Right cardiac atrium (tissue), 5 donors: ENCODE results near the gene HIP1. TPM values are rescaled to one million over a fixed set of nuclear protein-coding genes. Genes with fewer than 3 reads are reported as not detected.
A peak's percentile ranks its signal among the peaks of the same experiment; 100 is the strongest.

Experiments used
- ATAC-seq, 2 donors: fragments of 200-7000 bp; cut with Tn5 transposase; one replicate each; pipeline versions ENCODE4 v1.8.0 to v1.9.1; 2020; ENCODE audit warnings: moderate library complexity in 2 of 2, mild to moderate bottlenecking in 1 of 2
- DNase-seq, 3 donors: peaks; one replicate each; pipeline ENCODE4 v3.0.0-alpha.2; 2020
- H3K27ac ChIP-seq: one replicate; pipeline ENCODE4 v1.5.1; 2013; ENCODE audit warnings: mild to moderate bottlenecking, low read length, control low read depth, moderate library complexity
- H3K27me3 ChIP-seq: one replicate; pipeline ENCODE4 v1.6.1; 2013; ENCODE audit not compliant: control insufficient read depth, insufficient read depth
- H3K4me1 ChIP-seq: one replicate; pipeline ENCODE4 v1.6.1; 2013; ENCODE audit warnings: low read length; ENCODE audit not compliant: control insufficient read depth, insufficient read depth
- H3K4me3 ChIP-seq: one replicate; pipeline ENCODE4 v1.5.1; 2013; ENCODE audit warnings: low read length, control low read depth
- H3K9me3 ChIP-seq: one replicate; pipeline ENCODE4 v1.6.1; 2013; ENCODE audit warnings: low read length; ENCODE audit not compliant: control insufficient read depth
- WGBS: extraction: QIAGEN DNeasy Blood & Tissue Kit; methylation state at CpG from one replicate; pipeline ENCODE4 v1.1.7; 2013; 5-methylcytosine and 5-hydroxymethylcytosine counted together
- intact Hi-C, 4 donors: fragments of 100-400 bp; cut with DNase I; formaldehyde crosslinking; loops; one replicate each; pipeline versions ENCODE4 v1.11.0 to v1.14.0; 2022 to 2023
- polyA plus RNA-seq: library from polyadenylated mRNA; stranded (reverse); fragments of 200-250 nt; gene quantifications from one replicate; pipeline ENCODE4 v1.2.3, GENCODE V29; 2013
- total RNA-seq, 4 donors: library from RNA; stranded (reverse); fragmentation: NEBNext Ultra II Directional; extraction: Animal tissue kit (Norgen Biotek cat#: 25700); gene quantifications; one replicate each; pipeline ENCODE4 v1.2.1, GENCODE V29; 2021
- donor health status: healthy with polysubstance abuse.
- donor health status: DM: no; HTN: yes; CAD: no.
- donor health status: DM: no; HTN: no; CAD: no.
- donor health status: DM: no; HTN: yes; CAD: no; lungs with severe emphysema.
- donor health status: DM: yes; HTN: yes; CAD: no.

HIP1 gene
- total and polyA plus RNA-seq, 5 donors = 5.6 to 15.0 (median 12.3) TPM

DNA sequence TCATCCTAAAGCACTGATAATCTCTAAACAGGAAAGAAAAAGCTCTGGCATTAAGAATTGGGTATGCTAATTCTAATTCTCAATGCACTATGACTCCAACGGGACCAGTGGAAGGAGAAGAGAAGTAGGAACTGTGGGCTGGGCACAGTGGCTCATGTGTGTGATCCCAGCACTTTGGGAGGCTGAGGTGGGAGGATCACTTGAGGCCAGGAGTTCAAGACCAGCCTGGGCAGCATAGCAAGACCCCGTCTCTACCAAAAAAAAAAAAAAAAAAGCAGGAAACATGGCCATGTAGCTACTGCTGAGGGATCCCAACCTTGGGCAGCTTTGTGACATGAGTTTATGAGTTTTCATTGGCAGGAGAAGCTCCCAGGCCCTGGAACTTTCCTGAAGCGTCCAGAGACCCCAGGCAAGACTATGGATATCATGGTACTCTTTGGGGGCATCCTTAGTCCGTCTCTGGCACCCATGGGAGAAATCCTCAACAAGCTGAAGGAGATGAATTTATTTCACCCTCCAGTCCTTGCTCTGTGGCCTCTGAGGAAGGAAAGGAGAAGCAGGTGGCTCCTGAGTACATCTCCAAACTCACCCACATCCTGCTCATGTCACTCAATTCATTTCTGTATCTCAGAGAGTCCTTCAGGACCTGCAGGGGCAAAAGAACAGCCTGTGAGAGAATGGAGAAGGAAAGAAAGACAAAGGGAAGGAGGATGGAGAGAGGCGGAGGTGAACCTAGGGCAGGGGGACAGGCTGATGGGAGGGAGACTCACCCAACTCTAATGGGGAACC lies 147.1 kb downstream of the HIP1 start:
- intact Hi-C loops = no loop called here
- H3K9me3 ChIP-seq = no peaks in the 10 kb centered on the region

DNA sequence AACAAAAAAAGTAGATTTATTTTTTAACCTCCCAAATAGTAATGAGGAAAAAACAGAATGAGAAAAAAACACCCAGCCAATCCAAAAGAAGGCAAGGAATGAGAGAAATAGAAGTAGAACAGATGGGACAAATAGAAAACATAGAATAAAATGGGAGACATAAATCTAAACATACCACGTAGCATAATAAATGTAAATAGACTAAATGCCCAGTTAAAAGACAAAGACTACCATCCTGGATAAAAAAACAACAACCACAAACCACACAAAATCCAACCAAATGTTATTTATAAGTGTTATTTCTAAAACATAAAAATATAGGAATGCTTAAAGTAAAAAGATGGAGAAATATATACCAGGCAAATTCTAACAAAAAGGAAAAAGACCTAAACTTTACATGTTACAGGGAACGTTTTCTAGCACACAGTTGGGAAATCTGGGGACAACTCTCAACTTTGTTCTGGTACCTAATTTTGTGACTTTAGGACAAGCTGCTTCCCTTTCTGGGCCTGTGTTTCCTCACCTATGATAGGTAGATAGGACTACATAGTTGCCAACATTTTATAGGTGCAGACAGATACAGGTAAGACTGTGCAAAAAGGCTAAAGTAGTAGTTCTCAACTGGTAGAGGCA lies 148.3 kb downstream of the HIP1 start:
- no peak overlapping the region for H3K27ac ChIP-seq
- no peaks in the 10 kb centered on the region for H3K9me3 ChIP-seq
- H3K4me1 ChIP-seq = no peaks in the 10 kb centered on the region
- DNase-seq (no peak), ATAC-seq (no peak)
- no peak overlapping the region for H3K4me3 ChIP-seq
- 97% methylated on average over 2 of the region's 2 CpGs for WGBS
- no peaks in the 10 kb centered on the region for H3K27me3 ChIP-seq
- intact Hi-C loops = no loop called here

More for the DNA sequence above, 147.1 kb downstream of the HIP1 start:
- H3K4me1 ChIP-seq = no peaks in the 10 kb centered on the region
- DNase-seq (no peak), ATAC-seq (no peak)
- WGBS = 96% methylated on average over 5 of the region's 5 CpGs
- H3K27ac ChIP-seq = no peak overlapping the region
- no peaks in the 10 kb centered on the region for H3K27me3 ChIP-seq
- H3K4me3 ChIP-seq = no peak overlapping the region

DNA sequence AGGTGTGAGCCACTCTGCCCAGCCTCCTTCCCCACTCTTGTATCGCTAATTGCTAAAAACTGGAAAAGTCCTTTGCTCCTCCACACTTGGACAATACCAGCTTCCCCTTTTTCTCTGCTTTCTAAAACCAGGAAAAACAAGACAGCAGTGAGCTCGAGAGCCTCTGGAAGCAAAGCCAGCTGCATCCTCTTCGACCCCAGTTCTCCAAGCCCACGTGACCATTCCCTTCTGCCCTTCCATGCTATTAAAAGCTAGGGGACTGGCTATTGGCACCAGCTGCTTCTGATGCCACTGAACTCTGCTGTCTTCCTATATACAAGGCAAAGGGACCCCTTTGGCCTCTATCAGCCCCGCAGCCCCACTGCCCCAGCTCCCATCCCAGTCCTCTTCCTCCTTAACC lies 154.4 kb downstream of the HIP1 start:
- no peak for DNase-seq
- no peaks in the 10 kb centered on the region for H3K4me1 ChIP-seq
- no peaks in the 10 kb centered on the region for H3K27me3 ChIP-seq
- H3K27ac ChIP-seq = no peak overlapping the region
- intact Hi-C loops = no loop called here
- WGBS = 78% methylated on average over 5 of the region's 5 CpGs
- no peak for ATAC-seq
- H3K9me3 ChIP-seq = no peaks in the 10 kb centered on the region
- H3K4me3 ChIP-seq = no peak overlapping the region

DNA sequence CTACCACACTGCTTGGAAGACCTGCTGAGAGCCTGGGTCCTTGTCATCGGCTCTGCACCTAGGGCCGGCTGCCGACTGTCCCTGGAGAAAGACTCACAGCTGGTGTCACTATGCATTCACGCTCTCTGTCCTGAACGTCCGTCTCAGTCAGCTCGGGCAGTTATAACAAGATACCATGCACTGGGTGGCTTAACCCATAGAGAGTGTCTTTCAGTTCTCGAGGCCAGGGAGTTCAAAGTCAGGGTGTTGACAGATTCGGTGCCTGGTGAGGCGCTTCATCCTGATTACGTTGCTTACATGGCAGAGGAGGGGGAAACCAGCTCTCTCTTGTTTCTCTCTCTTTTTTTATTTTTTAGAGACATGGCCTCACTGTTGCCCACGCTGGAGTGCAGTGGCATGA lies 155.5 kb downstream of the HIP1 start:
- Histone ChIP-seq H3K27me3 (no peaks in the 10 kb centered on the region), H3K4me3 (no peak overlapping the region), H3K9me3 (no peaks in the 10 kb centered on the region), H3K27ac (no peak overlapping the region), H3K4me1 (no peaks in the 10 kb centered on the region)
- WGBS = 60% methylated on average over 12 of the region's 12 CpGs
- ATAC-seq (no peak), DNase-seq (no peak)
- intact Hi-C loops = no loop called here

DNA sequence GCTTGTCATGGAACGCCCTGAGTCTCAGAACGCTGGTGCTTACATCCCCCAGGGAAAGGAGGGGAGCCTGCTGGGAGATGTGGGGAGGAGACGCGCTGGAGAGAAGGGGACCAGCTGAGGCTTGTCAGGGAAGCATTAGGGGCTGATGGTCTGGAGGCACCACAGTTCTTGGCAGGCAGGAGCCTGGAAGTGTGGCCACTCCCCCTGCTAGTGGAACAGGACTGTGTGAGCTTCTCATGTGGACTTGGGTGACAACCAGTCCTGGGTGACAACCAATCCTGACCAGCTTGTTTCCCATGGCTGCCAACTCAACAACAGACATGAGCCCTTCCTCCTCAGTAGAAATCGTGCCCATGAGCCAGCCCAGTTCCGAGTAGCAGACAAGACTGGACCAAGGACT lies 158.8 kb downstream of the HIP1 start:
- ATAC-seq = peak in 1 of 2 donors; percentile 45

DNA sequence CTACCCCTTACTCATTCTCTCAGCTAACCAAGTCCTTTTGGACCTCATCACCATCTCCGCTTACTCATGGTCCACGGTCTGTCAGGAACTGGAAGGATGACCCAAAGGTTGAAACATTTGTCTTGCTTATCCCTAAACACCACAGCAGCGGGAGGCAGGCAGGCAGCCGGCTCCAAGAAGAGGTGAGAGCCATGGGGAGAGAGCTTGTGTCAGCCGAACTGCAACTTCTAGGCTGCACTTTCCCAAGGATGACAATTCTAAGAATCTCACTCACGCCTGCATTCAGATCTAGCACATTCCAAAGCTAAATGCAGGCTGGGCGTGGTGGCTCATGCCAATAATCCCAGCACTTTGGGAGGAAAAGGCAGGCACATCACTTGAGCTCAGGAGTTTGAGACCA lies 160.7 kb downstream of the HIP1 start:
- 76% methylated on average over 7 of the region's 7 CpGs for WGBS
- ATAC-seq (no peak), DNase-seq (no peak)
- no peaks in the 10 kb centered on the region for H3K4me1 ChIP-seq
- no peak overlapping the region for H3K4me3 ChIP-seq
- intact Hi-C loops = no loop called here
- no peaks in the 10 kb centered on the region for H3K27me3 ChIP-seq
- H3K9me3 ChIP-seq = no peaks in the 10 kb centered on the region
- no peak overlapping the region for H3K27ac ChIP-seq

More for the DNA sequence above, 158.8 kb downstream of the HIP1 start:
- intact Hi-C loops = no loop called here
- Histone ChIP-seq H3K9me3 (no peaks in the 10 kb centered on the region), H3K4me1 (no peaks in the 10 kb centered on the region), H3K4me3 (no peak overlapping the region), H3K27me3 (no peaks in the 10 kb centered on the region), H3K27ac (no peak overlapping the region)
- 64% methylated on average over 6 of the region's 6 CpGs for WGBS
- no peak for DNase-seq

DNA sequence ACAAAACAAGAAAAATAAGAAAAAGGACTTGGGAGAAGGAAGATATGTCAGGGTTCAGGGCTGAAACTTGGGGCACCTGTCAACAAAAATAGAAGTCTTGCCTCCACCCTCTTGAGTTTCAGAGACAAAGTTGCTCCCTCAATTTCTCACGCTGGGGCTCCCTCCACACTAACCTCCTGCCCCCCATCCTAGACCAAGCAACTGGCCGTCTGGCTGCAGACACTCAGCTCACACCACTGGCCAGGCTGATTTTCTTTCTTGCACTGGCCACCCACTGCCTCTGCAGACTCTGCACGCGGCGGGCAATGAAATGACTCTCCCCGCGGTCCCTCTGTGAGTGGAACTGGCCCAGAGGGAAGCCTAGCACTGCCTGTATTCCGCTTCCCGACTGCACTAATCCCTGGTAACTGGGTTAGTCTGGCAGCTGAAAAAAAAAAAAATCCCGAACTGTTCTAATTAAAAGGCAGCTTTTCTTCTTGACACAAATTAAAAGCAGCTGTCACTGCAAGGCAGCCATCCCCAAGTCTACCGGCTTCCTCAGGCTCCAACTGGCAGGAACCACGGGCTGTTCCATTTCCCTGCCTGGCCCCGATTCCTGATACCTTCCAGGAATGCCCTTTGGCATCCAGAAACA lies 163.1 kb downstream of the HIP1 start:
- 87% methylated on average over 13 of the region's 13 CpGs for WGBS
- intact Hi-C loops = no loop called here
- no peak for DNase-seq
- Histone ChIP-seq H3K4me1 (no peaks in the 10 kb centered on the region), H3K4me3 (no peak overlapping the region), H3K27ac (no peak overlapping the region), H3K27me3 (no peaks in the 10 kb centered on the region), H3K9me3 (no peaks in the 10 kb centered on the region)
- no peak for ATAC-seq

DNA sequence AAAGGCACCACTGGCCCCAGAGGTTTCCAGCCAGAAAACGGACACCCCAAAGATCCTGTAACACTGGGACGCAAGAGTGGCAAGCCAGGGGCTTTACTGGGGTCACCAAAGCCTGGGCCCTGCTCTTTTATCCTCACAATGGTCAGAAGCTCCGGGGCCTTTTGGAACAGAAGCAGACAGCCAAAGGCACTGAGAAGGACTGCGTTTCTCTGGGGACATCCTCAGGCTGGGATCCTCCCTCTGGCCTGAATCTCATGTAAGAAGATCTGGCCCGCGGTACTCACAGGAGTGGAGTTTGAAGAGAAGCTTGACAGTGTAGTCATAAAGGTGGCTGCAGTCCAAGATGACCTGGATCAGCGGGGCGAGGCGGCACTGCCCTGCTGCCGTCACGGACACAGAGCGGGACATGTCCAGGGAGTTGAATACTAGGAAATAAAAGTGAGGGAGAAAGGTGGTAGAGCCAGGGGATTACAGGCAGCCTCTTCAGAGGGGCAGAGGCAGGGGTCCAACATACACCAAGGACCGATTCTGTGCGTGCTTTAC lies 165.2 kb downstream of the HIP1 start:
- no peak for DNase-seq
- Histone ChIP-seq H3K27me3 (no peaks in the 10 kb centered on the region), H3K9me3 (no peaks in the 10 kb centered on the region), H3K4me3 (no peak overlapping the region), H3K4me1 (no peaks in the 10 kb centered on the region), H3K27ac (no peak overlapping the region)
- intact Hi-C loops = no loop called here
- WGBS = 97% methylated on average over 14 of the region's 14 CpGs
- no peak for ATAC-seq

DNA sequence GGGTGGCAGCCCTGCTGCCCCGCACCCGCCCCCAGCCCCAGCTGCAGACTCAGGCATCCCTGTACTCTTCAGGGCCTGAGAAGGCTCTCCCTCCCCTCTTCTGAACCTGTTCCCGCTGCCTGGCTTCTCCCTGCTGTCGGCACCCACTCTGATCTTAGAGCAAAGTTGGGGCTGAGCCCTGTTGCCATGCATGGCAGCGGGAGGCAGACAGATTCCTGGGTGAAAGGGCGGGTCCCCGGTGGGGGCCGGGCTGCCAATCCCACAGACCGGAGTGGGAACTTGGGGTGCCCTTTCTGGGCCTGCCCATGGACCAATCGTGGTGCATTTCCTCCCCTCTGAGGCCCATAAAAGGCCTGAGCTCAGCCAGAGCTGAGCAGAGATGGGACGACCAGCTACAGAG lies 165.9 kb downstream of the HIP1 start:
- no peak for DNase-seq
- H3K4me1 ChIP-seq = no peaks in the 10 kb centered on the region
- no peak overlapping the region for H3K4me3 ChIP-seq
- H3K9me3 ChIP-seq = no peaks in the 10 kb centered on the region
- no peak overlapping the region for H3K27ac ChIP-seq
- no peaks in the 10 kb centered on the region for H3K27me3 ChIP-seq
- no peak for ATAC-seq
- WGBS = 92% methylated on average over 11 of the region's 11 CpGs
- intact Hi-C loops = no loop called here

DNA sequence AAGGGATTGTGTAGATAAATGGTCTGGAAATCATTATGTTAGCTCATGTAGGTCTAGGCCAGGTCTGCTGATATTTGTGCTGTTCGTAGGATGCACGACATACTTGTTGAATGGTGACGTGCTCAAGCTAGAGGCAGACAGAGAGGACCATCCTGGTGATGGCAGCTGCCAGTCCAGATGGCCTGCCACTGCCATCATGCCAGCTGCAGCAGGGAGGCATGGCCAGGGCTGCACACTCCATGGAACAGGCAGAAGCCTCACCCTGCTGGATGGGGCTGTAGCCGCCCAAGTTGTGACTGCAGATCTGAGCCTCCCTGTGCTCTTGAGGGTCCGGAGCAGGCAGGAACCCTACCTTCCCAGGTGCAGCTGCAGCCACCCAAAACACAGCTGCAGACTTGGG lies 166.3 kb downstream of the HIP1 start:
- Histone ChIP-seq H3K27ac (no peak overlapping the region), H3K27me3 (no peaks in the 10 kb centered on the region), H3K9me3 (no peaks in the 10 kb centered on the region), H3K4me1 (no peaks in the 10 kb centered on the region), H3K4me3 (no peak overlapping the region)
- DNase-seq (no peak), ATAC-seq (no peak)
- WGBS = 93% methylated on average over 5 of the region's 5 CpGs
- intact Hi-C loops = no loop called here

DNA sequence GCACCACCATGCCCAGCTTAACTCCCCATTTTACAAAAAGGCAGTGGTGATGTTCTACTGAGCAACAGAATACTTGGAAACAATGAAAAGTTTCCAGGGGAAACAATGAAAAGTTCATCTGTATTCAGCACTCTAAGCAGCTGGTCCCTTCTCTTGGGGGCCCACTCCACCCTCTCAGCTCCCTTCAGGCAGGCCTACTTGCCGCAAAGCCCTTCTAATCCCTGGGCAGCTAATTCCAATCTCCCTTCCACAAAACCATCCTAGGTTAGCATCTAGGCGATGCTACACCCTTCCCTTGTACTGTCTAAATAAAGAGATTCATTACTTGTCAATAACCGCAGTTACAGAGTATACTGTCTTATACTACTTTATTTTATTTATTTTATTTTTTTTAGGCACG lies 167.5 kb downstream of the HIP1 start:
- over 99% methylated on average over 4 of the region's 4 CpGs for WGBS
- no peak overlapping the region for H3K4me3 ChIP-seq
- ATAC-seq (no peak), DNase-seq (no peak)
- no peaks in the 10 kb centered on the region for H3K9me3 ChIP-seq
- no peaks in the 10 kb centered on the region for H3K27me3 ChIP-seq
- H3K27ac ChIP-seq = no peak overlapping the region
- intact Hi-C loops = no loop called here
- no peaks in the 10 kb centered on the region for H3K4me1 ChIP-seq
